Liver (tissue), 9 donors: ENCODE data around the gene TYW5. TPM values are rescaled to one million over a fixed set of nuclear protein-coding genes. Genes with fewer than 3 reads are reported as not detected.

ENCODE experiments used
- DNase-seq: peaks from one replicate; pipeline ENCODE4 v3.0.0-alpha.2; 2017; ENCODE audit warnings: low spot score
- H3K27ac ChIP-seq, 2 donors: one replicate each; pipeline ENCODE4 v1.7.0; 2013; ENCODE audit warnings: inconsistent platforms in 2 of 2, low read length in 2 of 2, control low read depth in 1 of 2, low read depth in 1 of 2, mild to moderate bottlenecking in 1 of 2
- H3K27me3 ChIP-seq, 4 donors: one replicate each; pipeline versions ENCODE4 v1.6.1 to v1.7.0; 2013; ENCODE audit warnings: low read length in 3 of 4, inconsistent platforms in 1 of 4, mild to moderate bottlenecking in 1 of 4, moderate library complexity in 1 of 4; ENCODE audit not compliant: control insufficient read depth in 4 of 4, insufficient read depth in 4 of 4
- H3K36me3 ChIP-seq, 4 donors: one replicate each; pipeline versions ENCODE4 v1.6.1 to v1.7.0; 2013; ENCODE audit warnings: low read length in 3 of 4, mild to moderate bottlenecking in 3 of 4, low read depth in 1 of 4, moderate library complexity in 1 of 4; ENCODE audit not compliant: control insufficient read depth in 4 of 4, insufficient read depth in 3 of 4
- H3K4me1 ChIP-seq, 4 donors: one replicate each; pipeline versions ENCODE4 v1.6.1 to v1.7.0; 2013; ENCODE audit warnings: low read length in 3 of 4, mild to moderate bottlenecking in 3 of 4, moderate library complexity in 1 of 4; ENCODE audit not compliant: control insufficient read depth in 4 of 4, insufficient read depth in 4 of 4
- H3K4me3 ChIP-seq, 3 donors: one replicate each; pipeline versions ENCODE4 v1.6.1 to v1.7.0; 2013; ENCODE audit warnings: low read length in 3 of 3, control low read depth in 1 of 3, low read depth in 1 of 3, mild to moderate bottlenecking in 1 of 3
- H3K9ac ChIP-seq, 2 donors: one replicate each; pipeline ENCODE4 v1.7.0; 2013; ENCODE audit warnings: low read length in 2 of 2, mild to moderate bottlenecking in 2 of 2, moderate library complexity in 2 of 2, control low read depth in 1 of 2, low read depth in 1 of 2
- H3K9me3 ChIP-seq, 4 donors: one replicate each; pipeline versions ENCODE4 v1.6.1 to v1.7.0; 2013; ENCODE audit warnings: low read length in 3 of 4; ENCODE audit not compliant: control insufficient read depth in 4 of 4
- EGR1 ChIP-seq, 2 donors: IDR thresholded peaks; 2 replicates each; pipeline ENCODE4 v1.6.1; 2016 to 2018; ENCODE audit warnings: antibody characterized with exemption in 2 of 2, low read depth in 2 of 2
- FOXA1 ChIP-seq: IDR thresholded peaks from 2 replicates; pipeline ENCODE4 v1.6.1; 2016; ENCODE audit warnings: antibody characterized with exemption
- FOXA2 ChIP-seq: IDR thresholded peaks from 2 replicates; pipeline ENCODE4 v1.6.1; 2016; ENCODE audit warnings: antibody characterized with exemption
- GABPA ChIP-seq, 2 donors: IDR thresholded peaks in 1 of 2; conservative IDR thresholded peaks in 1 of 2; 2 replicates each; pipeline ENCODE4 v1.6.1; 2016; ENCODE audit warnings: antibody characterized with exemption in 2 of 2, mild to moderate bottlenecking in 1 of 2, moderate library complexity in 1 of 2
- HNF4A ChIP-seq, 2 donors: conservative IDR thresholded peaks; 2 replicates each; pipeline ENCODE4 v1.6.1; 2016; ENCODE audit warnings: antibody characterized with exemption in 2 of 2, mild to moderate bottlenecking in 2 of 2
- HNF4G ChIP-seq: IDR thresholded peaks from 2 replicates; pipeline ENCODE4 v1.6.1; 2016; ENCODE audit warnings: antibody characterized with exemption
- JUND ChIP-seq, 2 donors: IDR thresholded peaks; 2 replicates each; pipeline ENCODE4 v1.6.1; 2016; ENCODE audit warnings: antibody characterized with exemption in 2 of 2
- MAX ChIP-seq: IDR thresholded peaks from 2 replicates; pipeline ENCODE4 v1.6.1; 2016; ENCODE audit warnings: antibody characterized with exemption
- NR2F2 ChIP-seq: IDR thresholded peaks from 2 replicates; pipeline ENCODE4 v1.6.1; 2016; ENCODE audit warnings: antibody characterized with exemption
- RAD21 ChIP-seq, 2 donors: IDR thresholded peaks; 2 replicates each; pipeline ENCODE4 v1.6.1; 2016; ENCODE audit warnings: antibody characterized with exemption in 2 of 2, mild to moderate bottlenecking in 2 of 2
- RXRA ChIP-seq, 2 donors: IDR thresholded peaks; 2 replicates each; pipeline ENCODE4 v1.6.1; 2017 to 2018; ENCODE audit warnings: antibody characterized with exemption in 2 of 2, mild to moderate bottlenecking in 1 of 2
- SP1 ChIP-seq: IDR thresholded peaks from 2 replicates; pipeline ENCODE4 v1.6.1; 2018; ENCODE audit warnings: antibody characterized with exemption, mild to moderate bottlenecking
- TAF1 ChIP-seq: conservative IDR thresholded peaks from 2 replicates; pipeline ENCODE4 v1.6.1; 2016; ENCODE audit warnings: antibody characterized with exemption, mild to moderate bottlenecking
- YY1 ChIP-seq: IDR thresholded peaks from 2 replicates; pipeline ENCODE4 v1.6.1; 2016; ENCODE audit warnings: antibody characterized with exemption, mild to moderate bottlenecking
- ZBTB33 ChIP-seq: IDR thresholded peaks from 2 replicates; pipeline ENCODE4 v1.6.1; 2016; ENCODE audit warnings: antibody characterized with exemption
- WGBS: extraction: QIAGEN DNeasy Blood & Tissue Kit; methylation state at CpG from one replicate; pipeline ENCODE4 v1.1.7; 2013; 5-methylcytosine and 5-hydroxymethylcytosine counted together
- polyA plus RNA-seq, 2 donors: library from polyadenylated mRNA; stranded (reverse) in 1 of 2; unstranded in 1 of 2; fragments of 200-250 nt in 1 of 2; fragments of >200 nt in 1 of 2; fragmentation: Nextera tagmentation in 1 of 2; extraction: Ambion mirVana in 1 of 2; gene quantifications; one replicate each; pipeline versions ENCODE4 v1.2.1 to v1.2.3, GENCODE V29; 2013 to 2015
- total RNA-seq, 2 donors: library from RNA; depleted of rRNA; stranded (reverse); fragments of >200 nt; gene quantifications; one replicate each; pipeline ENCODE4 v1.2.3, GENCODE V29; 2014
- TF ChIP-seq, protein P1 (sequence below): IDR thresholded peaks from 2 replicates; pipeline ENCODE4 v1.6.1; 2016; ENCODE audit warnings: antibody characterized with exemption
- TF ChIP-seq, protein P2 (sequence below): fragments of 150-350 bp; IDR thresholded peaks from 2 replicates; pipeline ENCODE4 v1.5.1; 2017; ENCODE audit warnings: improper control_type of control experiment, low read depth, low read length; ENCODE audit not compliant: missing input control
- TF ChIP-seq, protein P3 (sequence below): IDR thresholded peaks from 2 replicates; pipeline ENCODE4 v1.6.1; 2016; ENCODE audit warnings: antibody characterized with exemption, mild to moderate bottlenecking
- donor health status: healthy.
- donor health status: healthy.
- donor health status: healthy.
- donor health status: healthy.
- donor health status: healthy.

Gene TYW5
- total and polyA plus RNA-seq, 4 donors = 2.0 to 6.8 (median 4.9) TPM

DNA sequence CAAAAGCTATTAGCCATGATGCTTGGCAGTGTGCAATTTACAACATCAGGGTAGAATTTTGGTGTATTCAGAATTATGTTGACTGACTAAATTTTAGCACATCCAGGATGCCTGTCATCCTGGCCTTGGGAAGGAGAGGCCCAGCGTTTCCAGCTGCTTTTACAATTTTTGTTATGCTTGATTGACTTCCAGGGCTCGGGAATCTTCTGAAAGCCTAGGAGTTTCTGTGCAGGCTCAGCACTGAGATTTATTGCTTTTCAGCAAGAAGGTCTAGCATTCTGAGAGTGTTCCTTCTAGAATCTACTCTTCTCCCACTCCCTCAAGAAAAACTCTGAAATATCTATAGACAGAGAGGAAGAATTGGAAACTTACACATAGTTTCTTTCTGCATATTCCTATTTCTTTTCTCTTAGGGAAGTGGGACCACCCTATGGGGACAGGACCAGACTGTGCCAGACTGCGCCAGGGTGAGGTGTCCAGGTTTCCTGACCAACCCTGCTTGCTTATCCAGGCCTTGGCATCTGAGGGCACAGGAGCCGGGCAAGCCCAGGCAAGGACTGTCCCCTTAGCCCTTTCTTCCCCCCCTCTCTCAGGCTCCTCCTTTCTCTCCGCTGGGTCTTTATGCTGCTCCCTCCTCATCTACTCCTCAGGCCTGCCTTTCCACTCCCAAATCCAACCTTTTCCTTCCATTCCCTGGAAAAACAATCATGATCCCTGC lies 27.0 kb upstream of the TYW5 start:
- H3K36me3 ChIP-seq = no peaks in the 10 kb centered on the region
- H3K27me3 ChIP-seq = no peaks in the 10 kb centered on the region
- H3K4me3 ChIP-seq = no peak overlapping the region
- TF ChIP-seq GABPA (IDR thresholded peaks at IDR 0.05 in 1 of 2, conservative IDR thresholded peaks at IDR 0.05 in 1 of 2) = no peak
- DNase-seq = no peak
- no peaks in the 10 kb centered on the region for H3K9me3 ChIP-seq
- H3K27ac ChIP-seq = no peak overlapping the region
- 86% methylated on average over 5 of the region's 5 CpGs for WGBS
- H3K4me1 ChIP-seq = peaks cover 2 to 30% (median 26%) of the 10 kb centered on the region in 4 donors
- H3K9ac ChIP-seq = no peak overlapping the region

DNA sequence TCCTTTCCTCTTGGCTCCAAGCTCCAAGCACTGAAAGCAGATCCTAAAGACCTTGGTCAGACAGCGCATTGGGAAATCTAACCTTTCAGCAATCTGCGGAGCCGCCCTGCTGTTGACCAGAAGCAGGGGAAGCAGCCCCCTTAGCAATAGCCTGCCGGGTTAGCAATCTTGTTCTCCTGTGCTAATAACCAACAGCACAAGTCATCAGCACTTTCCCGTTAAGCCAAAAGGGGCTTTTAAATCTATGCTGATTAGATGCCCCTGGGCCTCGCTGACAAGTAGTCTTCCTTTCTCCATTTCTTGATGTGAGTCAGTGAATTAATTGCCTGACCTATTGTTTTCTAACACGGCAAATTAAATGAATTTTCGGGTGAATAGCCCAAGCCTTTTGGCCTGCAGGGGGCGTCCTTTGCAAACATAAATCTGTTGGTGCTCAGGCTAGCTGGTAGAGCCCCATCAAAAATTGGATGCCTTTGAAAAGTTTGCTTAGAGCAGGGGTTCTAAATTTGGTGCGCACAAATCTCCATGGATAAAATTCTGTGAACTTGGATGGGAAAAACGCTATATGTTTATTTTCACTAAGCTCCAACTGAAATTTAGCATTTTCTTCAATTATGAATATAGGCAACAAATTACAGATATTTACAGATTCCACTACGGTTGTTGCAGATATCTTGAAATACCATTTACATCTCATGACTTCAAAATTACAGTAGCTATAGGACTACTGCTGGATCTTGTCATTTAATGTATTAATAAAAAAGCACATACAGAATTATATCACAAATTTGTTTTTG lies 24.7 kb upstream of the TYW5 start:
- Histone ChIP-seq H3K9me3 (no peaks in the 10 kb centered on the region), H3K27me3 (no peaks in the 10 kb centered on the region), H3K4me1 (peaks cover 0 to 36% (median 30%) of the 10 kb centered on the region in 4 donors), H3K36me3 (no peaks in the 10 kb centered on the region), H3K27ac (peak overlapping the region; percentile 39 to 71), H3K4me3 (peak overlapping the region; percentile 21 to 46 (median 42)), H3K9ac (peak overlapping the region; percentile 36 to 67)
- WGBS = 10% methylated on average over 12 of the region's 12 CpGs
- DNase-seq = peak; percentile 85
- TF ChIP-seq SP1 (no peak), TAF1 (no peak), HNF4A (conservative IDR thresholded peaks at IDR 0.05) (peak in 1 of 2 donors; percentile 26), HNF4G (no peak), EGR1 (IDR thresholded peaks at IDR 0.05; ENCODE audit: low read depth in 2 of 2) (no peak), RXRA (IDR thresholded peaks at IDR 0.05) (peak in 1 of 2 donors; percentile 29), NR2F2 (peak; percentile 33), ZBTB33 (no peak), YY1 (no peak), FOXA1 (no peak), RAD21 (IDR thresholded peaks at IDR 0.05) (peak; percentile 95 to 97), GABPA (IDR thresholded peaks at IDR 0.05 in 1 of 2, conservative IDR thresholded peaks at IDR 0.05 in 1 of 2) (no peak), FOXA2 (no peak), MAX (no peak), JUND (IDR thresholded peaks at IDR 0.05) (no peak)
- TF ChIP-seq, protein P1, sequence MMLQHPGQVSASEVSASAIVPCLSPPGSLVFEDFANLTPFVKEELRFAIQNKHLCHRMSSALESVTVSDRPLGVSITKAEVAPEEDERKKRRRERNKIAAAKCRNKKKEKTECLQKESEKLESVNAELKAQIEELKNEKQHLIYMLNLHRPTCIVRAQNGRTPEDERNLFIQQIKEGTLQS = peak; percentile 47
- TF ChIP-seq, protein P2, sequence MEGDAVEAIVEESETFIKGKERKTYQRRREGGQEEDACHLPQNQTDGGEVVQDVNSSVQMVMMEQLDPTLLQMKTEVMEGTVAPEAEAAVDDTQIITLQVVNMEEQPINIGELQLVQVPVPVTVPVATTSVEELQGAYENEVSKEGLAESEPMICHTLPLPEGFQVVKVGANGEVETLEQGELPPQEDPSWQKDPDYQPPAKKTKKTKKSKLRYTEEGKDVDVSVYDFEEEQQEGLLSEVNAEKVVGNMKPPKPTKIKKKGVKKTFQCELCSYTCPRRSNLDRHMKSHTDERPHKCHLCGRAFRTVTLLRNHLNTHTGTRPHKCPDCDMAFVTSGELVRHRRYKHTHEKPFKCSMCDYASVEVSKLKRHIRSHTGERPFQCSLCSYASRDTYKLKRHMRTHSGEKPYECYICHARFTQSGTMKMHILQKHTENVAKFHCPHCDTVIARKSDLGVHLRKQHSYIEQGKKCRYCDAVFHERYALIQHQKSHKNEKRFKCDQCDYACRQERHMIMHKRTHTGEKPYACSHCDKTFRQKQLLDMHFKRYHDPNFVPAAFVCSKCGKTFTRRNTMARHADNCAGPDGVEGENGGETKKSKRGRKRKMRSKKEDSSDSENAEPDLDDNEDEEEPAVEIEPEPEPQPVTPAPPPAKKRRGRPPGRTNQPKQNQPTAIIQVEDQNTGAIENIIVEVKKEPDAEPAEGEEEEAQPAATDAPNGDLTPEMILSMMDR = peak; percentile 92
- TF ChIP-seq, protein P3, sequence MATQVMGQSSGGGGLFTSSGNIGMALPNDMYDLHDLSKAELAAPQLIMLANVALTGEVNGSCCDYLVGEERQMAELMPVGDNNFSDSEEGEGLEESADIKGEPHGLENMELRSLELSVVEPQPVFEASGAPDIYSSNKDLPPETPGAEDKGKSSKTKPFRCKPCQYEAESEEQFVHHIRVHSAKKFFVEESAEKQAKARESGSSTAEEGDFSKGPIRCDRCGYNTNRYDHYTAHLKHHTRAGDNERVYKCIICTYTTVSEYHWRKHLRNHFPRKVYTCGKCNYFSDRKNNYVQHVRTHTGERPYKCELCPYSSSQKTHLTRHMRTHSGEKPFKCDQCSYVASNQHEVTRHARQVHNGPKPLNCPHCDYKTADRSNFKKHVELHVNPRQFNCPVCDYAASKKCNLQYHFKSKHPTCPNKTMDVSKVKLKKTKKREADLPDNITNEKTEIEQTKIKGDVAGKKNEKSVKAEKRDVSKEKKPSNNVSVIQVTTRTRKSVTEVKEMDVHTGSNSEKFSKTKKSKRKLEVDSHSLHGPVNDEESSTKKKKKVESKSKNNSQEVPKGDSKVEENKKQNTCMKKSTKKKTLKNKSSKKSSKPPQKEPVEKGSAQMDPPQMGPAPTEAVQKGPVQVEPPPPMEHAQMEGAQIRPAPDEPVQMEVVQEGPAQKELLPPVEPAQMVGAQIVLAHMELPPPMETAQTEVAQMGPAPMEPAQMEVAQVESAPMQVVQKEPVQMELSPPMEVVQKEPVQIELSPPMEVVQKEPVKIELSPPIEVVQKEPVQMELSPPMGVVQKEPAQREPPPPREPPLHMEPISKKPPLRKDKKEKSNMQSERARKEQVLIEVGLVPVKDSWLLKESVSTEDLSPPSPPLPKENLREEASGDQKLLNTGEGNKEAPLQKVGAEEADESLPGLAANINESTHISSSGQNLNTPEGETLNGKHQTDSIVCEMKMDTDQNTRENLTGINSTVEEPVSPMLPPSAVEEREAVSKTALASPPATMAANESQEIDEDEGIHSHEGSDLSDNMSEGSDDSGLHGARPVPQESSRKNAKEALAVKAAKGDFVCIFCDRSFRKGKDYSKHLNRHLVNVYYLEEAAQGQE = peak; percentile 6
